NCI-H2171 (cell line): ENCODE measurements around the gene TICAM2.
"Not testable (repeated sequence)": the region's sequence is repeated elsewhere in the genome, so short reads cannot be mapped to it uniquely, and the experiment has no call there.

Source experiments
- DNase-seq: peaks from one replicate; lab custom pipeline; 2025; lab: John Stamatoyannopoulos, UW

TICAM2 gene

GRCh38 chr5:115601701-115602590 lies at the start of gene TICAM2:
TICAM2 (minus strand) TSS chr5:115602479; CDS start chr5:115581256, 21,223 bp downstream.
- peak; percentile 6 for DNase-seq

GRCh38 chr5:115649541-115649940 lies 47.3 kb upstream of the TICAM2 start:
- no peak for DNase-seq

GRCh38 chr5:115648056-115648455 lies 45.8 kb upstream of the TICAM2 start:
- DNase-seq: no peak

GRCh38 chr5:115645386-115645785 lies 43.1 kb upstream of the TICAM2 start:
- not testable (repeated sequence) for DNase-seq

- no peak for DNase-seq
Measured at GRCh38 chr5:115644046-115644445, 41.8 kb upstream of the TICAM2 start.

GRCh38 chr5:115641948-115642347 lies 39.7 kb upstream of the TICAM2 start:
- DNase-seq: no peak

GRCh38 chr5:115640274-115640673 lies 38.0 kb upstream of the TICAM2 start:
- DNase-seq: no peak

GRCh38 chr5:115639377-115639776 lies 37.1 kb upstream of the TICAM2 start:
- DNase-seq: no peak

- DNase-seq: no peak
Measured at GRCh38 chr5:115637507-115637906, 35.2 kb upstream of the TICAM2 start.

GRCh38 chr5:115636008-115636407 lies 33.7 kb upstream of the TICAM2 start:
- DNase-seq: no peak

- DNase-seq: peak; percentile 55
Measured at GRCh38 chr5:115634343-115635132, 32.3 kb upstream of the TICAM2 start.

GRCh38 chr5:115629903-115630302 lies 27.6 kb upstream of the TICAM2 start:
- no peak for DNase-seq

GRCh38 chr5:115627295-115627865 lies 25.1 kb upstream of the TICAM2 start:
- DNase-seq: no peak

GRCh38 chr5:115626445-115626823 lies 24.2 kb upstream of the TICAM2 start:
- no peak for DNase-seq

GRCh38 chr5:115625579-115626444 lies 23.5 kb upstream of the TICAM2 start, which contains the start of gene TMED7:
TMED7 (minus strand) TSS chr5:115626036; CDS start chr5:115625792, 244 bp downstream.
- DNase-seq: peak; percentile 92

- no peak for DNase-seq
Measured at GRCh38 chr5:115624994-115625393, 22.7 kb upstream of the TICAM2 start.

GRCh38 chr5:115623658-115624057 lies 21.4 kb upstream of the TICAM2 start:
- no peak for DNase-seq

GRCh38 chr5:115621365-115621900 lies 19.2 kb upstream of the TICAM2 start:
- no peak for DNase-seq

GRCh38 chr5:115616892-115617291 lies 14.6 kb upstream of the TICAM2 start:
- no peak for DNase-seq

GRCh38 chr5:115616472-115616871 lies 14.2 kb upstream of the TICAM2 start:
- no peak for DNase-seq

GRCh38 chr5:115611873-115612272 lies 9.6 kb upstream of the TICAM2 start:
- DNase-seq: no peak
